OCI-LY1 (cell line): ENCODE measurements around the gene HAX1.
"Not testable (repeated sequence)": the region's sequence is repeated elsewhere in the genome, so short reads cannot be mapped to it uniquely, and the experiment has no call there.

Source experiments
- H2AFZ ChIP-seq: fragments of 200-600 bp; sonication (generic), shearing (Covaris generic); 2 replicates; pipeline ENCODE4 v1.6.0; 2014; ENCODE audit warnings: antibody characterized with exemption, mild to moderate bottlenecking, low read length
- H3F3A ChIP-seq: fragments of 200-600 bp; sonication (generic), shearing (Covaris generic); 2 replicates; pipeline ENCODE4 v1.6.0; 2014; ENCODE audit warnings: mild to moderate bottlenecking, antibody characterized with exemption, low read length, moderate library complexity; ENCODE audit not compliant: insufficient read depth
- H3K27ac ChIP-seq: fragments of 200-600 bp; sonication (generic); 2 replicates; pipeline ENCODE4 v1.5.1; 2014; ENCODE audit warnings: low read length, mixed run types, mild to moderate bottlenecking, low read depth; ENCODE audit not compliant: poor library complexity, severe bottlenecking
- H3K27me3 ChIP-seq: fragments of 200-600 bp; sonication (generic); 2 replicates; pipeline ENCODE4 v1.6.0; 2014; ENCODE audit warnings: antibody characterized with exemption, mild to moderate bottlenecking, low read length, moderate library complexity; ENCODE audit not compliant: insufficient read depth
- H3K36me3 ChIP-seq: fragments of 200-600 bp; sonication (generic); 2 replicates; pipeline ENCODE4 v1.6.1; 2014; ENCODE audit warnings: mild to moderate bottlenecking, antibody characterized with exemption, low read length, moderate library complexity, mixed read lengths; ENCODE audit not compliant: insufficient read depth
- H3K4me1 ChIP-seq: fragments of 200-600 bp; sonication (generic); 2 replicates; pipeline ENCODE4 v1.5.1; 2014; ENCODE audit warnings: mild to moderate bottlenecking, low read length, moderate library complexity; ENCODE audit not compliant: insufficient read depth, severe bottlenecking
- H3K4me2 ChIP-seq: fragments of 200-600 bp; sonication (generic), shearing (Covaris generic); 2 replicates; pipeline ENCODE4 v1.6.1; 2014; ENCODE audit warnings: low read length
- H3K4me3 ChIP-seq: fragments of 200-600 bp; sonication (generic); 2 replicates; pipeline ENCODE4 v1.5.1; 2014; ENCODE audit warnings: low read length, low read depth, mild to moderate bottlenecking, mixed read lengths; ENCODE audit not compliant: poor library complexity, severe bottlenecking
- H3K79me2 ChIP-seq: fragments of 200-600 bp; shearing (Covaris generic); 2 replicates; pipeline ENCODE4 v1.6.1; 2016; ENCODE audit warnings: mixed run types, low read length, mixed read lengths; ENCODE audit not compliant: insufficient read depth
- H3K9ac ChIP-seq: fragments of 200-600 bp; sonication (generic), shearing (Covaris generic); 2 replicates; pipeline ENCODE4 v1.6.1; 2014; ENCODE audit warnings: mild to moderate bottlenecking, low read length, mixed read lengths
- H3K9me2 ChIP-seq: fragments of 200-600 bp; sonication (generic), shearing (Covaris generic); 2 replicates; pipeline ENCODE4 v1.6.1; 2014; ENCODE audit warnings: low read depth, mild to moderate bottlenecking, low read length, mixed read lengths
- H3K9me3 ChIP-seq: fragments of 200-600 bp; shearing (Covaris generic); 2 replicates; pipeline ENCODE4 v1.6.1; 2014; ENCODE audit warnings: low read length, mixed read lengths
- H4K20me1 ChIP-seq: fragments of 200-600 bp; sonication (generic), shearing (Covaris generic); 2 replicates; pipeline ENCODE4 v1.6.0; 2016; ENCODE audit warnings: mild to moderate bottlenecking, low read length; ENCODE audit not compliant: insufficient read depth
- CTCF ChIP-seq: fragments of 200-600 bp; sonication (generic), shearing (Covaris generic); IDR thresholded peaks from 2 replicates; pipeline ENCODE4 v1.5.1; 2017; ENCODE audit warnings: mild to moderate bottlenecking, antibody characterized with exemption, low read length, moderate library complexity, mixed read lengths
- EZH2 ChIP-seq: fragments of 200-600 bp; sonication (generic), shearing (Covaris generic); IDR thresholded peaks from 2 replicates; pipeline ENCODE4 v1.8.0; 2017; ENCODE audit warnings: borderline replicate concordance, mixed run types, mild to moderate bottlenecking, antibody characterized with exemption, low read length, moderate library complexity, mixed read lengths

The HAX1 gene

GRCh38 chr1:154304664-154305337 lies 32.4 kb downstream of the HAX1 start:
- Histone ChIP-seq H3K79me2 (no peaks in the 10 kb centered on the region), H3K27me3 (peaks cover 5% of the 10 kb centered on the region; the same call in 1 of the 2 replicates), H3K9me3 (no peaks in the 10 kb centered on the region), H3K36me3 (no peaks in the 10 kb centered on the region), H3K27ac (no peak overlapping the region), H3K4me2 (no peak overlapping the region), H2AFZ (no peak overlapping the region), H3K4me1 (no peaks in the 10 kb centered on the region), H3K9me2 (no peaks in the 10 kb centered on the region), H3K4me3 (no peak overlapping the region), H3K9ac (no peak overlapping the region), H3F3A (no peaks in the 10 kb centered on the region), H4K20me1 (no peaks in the 10 kb centered on the region)
- TF ChIP-seq EZH2: no peak
- TF ChIP-seq CTCF: no peak

- TF ChIP-seq EZH2: no peak
- TF ChIP-seq CTCF: no peak
Observed at GRCh38 chr1:154306151-154306550, 33.7 kb downstream of the HAX1 start.

GRCh38 chr1:154307670-154308270 lies 35.3 kb downstream of the HAX1 start:
- not testable (repeated sequence) for H3K4me3 ChIP-seq, H3K9ac ChIP-seq, H4K20me1 ChIP-seq, H3K9me2 ChIP-seq, H3F3A ChIP-seq, H3K79me2 ChIP-seq, H3K27me3 ChIP-seq, H3K4me2 ChIP-seq, H3K36me3 ChIP-seq, H3K9me3 ChIP-seq, H2AFZ ChIP-seq, H3K27ac ChIP-seq, H3K4me1 ChIP-seq

More at GRCh38 chr1:154306151-154306550, 33.7 kb downstream of the HAX1 start:
- H3K9me3 ChIP-seq: no peaks in the 10 kb centered on the region
- no peaks in the 10 kb centered on the region for H3K36me3 ChIP-seq
- H3K9ac ChIP-seq: no peak overlapping the region
- no peak overlapping the region for H3K4me3 ChIP-seq
- no peak overlapping the region for H2AFZ ChIP-seq
- H4K20me1 ChIP-seq: no peaks in the 10 kb centered on the region
- no peak overlapping the region for H3K4me2 ChIP-seq
- H3K4me1 ChIP-seq: no peaks in the 10 kb centered on the region
- no peaks in the 10 kb centered on the region for H3K79me2 ChIP-seq
- no peaks in the 10 kb centered on the region for H3K9me2 ChIP-seq
- H3K27ac ChIP-seq: no peak overlapping the region
- peaks cover 5% of the 10 kb centered on the region; the same call in 1 of the 2 replicates for H3K27me3 ChIP-seq
- no peaks in the 10 kb centered on the region for H3F3A ChIP-seq

GRCh38 chr1:154309136-154309535 lies 36.7 kb downstream of the HAX1 start:
- H3K27ac ChIP-seq, H3K4me1 ChIP-seq, H3F3A ChIP-seq, H4K20me1 ChIP-seq, H3K4me3 ChIP-seq, H2AFZ ChIP-seq, H3K9me3 ChIP-seq, H3K9me2 ChIP-seq, H3K27me3 ChIP-seq, H3K4me2 ChIP-seq, H3K79me2 ChIP-seq, H3K9ac ChIP-seq, H3K36me3 ChIP-seq: not testable (repeated sequence)

- not testable (repeated sequence) for H3K27me3 ChIP-seq, H2AFZ ChIP-seq, H3K79me2 ChIP-seq, H3K9me2 ChIP-seq, H3K4me2 ChIP-seq, H3K9me3 ChIP-seq, H3K36me3 ChIP-seq, H3F3A ChIP-seq, H3K9ac ChIP-seq, H4K20me1 ChIP-seq, H3K4me3 ChIP-seq, H3K27ac ChIP-seq, H3K4me1 ChIP-seq
Observed at GRCh38 chr1:154312229-154313065, 40.0 kb downstream of the HAX1 start.
